HG03025 (cell line): ENCODE results near the gene AFF3.
"Not testable (repeated sequence)": the region's sequence is repeated elsewhere in the genome, so short reads cannot be mapped to it uniquely, and the experiment has no call there.

Experiments used
- ATAC-seq: cut with Tn5 transposase; IDR thresholded peaks from one replicate; pipeline ENCODE4 v1.9.1; 2021; ENCODE audit warnings: mild to moderate bottlenecking, moderate library complexity; ENCODE audit not compliant: unreplicated experiment, low FRiP score

AFF3 gene

DNA sequence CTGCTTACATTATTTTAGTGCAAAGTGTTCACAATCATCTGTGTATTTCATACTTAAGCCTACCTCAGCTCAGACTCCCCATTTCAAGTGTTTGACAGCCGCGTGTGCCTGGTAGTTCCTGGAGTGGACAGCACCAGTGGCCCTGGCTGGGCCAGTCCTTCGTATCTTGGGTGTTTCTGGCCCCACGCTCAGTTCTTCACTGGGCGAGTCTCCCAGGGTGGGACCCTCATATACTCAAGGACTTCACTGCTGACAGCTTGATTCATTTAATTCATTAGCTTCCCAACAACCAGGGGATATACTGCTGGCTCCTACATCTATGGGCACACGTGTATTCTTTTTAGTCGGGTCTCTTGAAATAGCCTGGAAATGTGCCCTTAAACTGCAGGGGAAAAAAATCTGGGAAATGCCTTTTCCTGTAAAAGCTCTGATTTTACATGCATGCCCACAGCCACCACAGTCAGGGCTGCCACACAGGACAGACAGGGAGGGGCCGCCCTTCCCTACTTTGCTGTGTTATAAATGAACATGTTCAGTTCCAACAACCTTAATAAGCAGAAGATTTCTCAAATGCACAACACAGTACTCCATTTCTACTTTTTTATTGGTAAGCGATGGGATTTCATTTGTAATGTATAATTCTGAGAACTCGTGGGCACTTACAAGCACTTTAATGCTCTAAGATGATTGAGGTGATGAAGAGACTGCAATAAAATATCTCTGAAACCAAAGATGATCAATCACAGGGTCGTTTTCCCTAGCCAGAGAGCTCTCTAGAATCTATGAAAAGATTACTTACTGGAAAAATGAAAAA is 447.1 kb downstream of the AFF3 start:
- no peak for ATAC-seq

DNA sequence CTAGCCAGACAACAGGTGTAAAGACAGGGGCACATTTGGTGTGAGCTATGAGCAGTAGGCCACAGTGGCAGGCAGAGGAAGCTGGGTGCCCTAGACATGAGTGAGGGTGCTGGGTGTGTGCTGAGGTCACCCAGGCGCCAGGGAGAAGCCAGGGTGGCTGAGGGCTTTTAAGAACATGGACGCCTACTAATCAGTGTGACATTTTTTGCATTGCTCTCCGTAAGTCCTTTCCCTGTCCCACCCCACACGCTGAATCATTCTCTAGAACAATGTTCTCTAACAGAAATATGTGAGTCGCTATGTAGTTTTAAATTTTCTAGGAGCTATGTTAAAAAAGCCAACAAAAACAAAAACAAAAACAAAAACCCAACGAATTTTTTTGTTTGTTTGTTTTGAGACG is 448.1 kb downstream of the AFF3 start:
- ATAC-seq: no peak

DNA sequence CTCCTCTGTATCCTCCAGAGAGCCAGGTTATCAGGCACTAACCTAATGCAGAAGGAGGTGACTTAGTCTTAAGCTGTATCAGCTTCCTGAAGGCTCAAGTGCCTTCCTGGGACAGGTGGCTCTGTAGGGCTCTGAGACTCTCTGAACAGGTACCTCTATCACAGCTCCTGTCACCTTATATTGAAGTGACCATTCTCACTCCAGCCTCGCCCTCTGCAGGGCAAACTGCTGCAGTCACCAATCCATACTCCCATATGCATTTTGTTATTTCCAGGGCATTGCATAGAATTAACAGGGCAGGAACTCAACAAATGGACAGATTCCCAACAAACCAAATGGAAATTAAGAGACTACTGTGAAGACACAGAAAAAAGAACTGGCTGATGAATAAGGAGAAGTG is 449.6 kb downstream of the AFF3 start:
- no peak for ATAC-seq

DNA sequence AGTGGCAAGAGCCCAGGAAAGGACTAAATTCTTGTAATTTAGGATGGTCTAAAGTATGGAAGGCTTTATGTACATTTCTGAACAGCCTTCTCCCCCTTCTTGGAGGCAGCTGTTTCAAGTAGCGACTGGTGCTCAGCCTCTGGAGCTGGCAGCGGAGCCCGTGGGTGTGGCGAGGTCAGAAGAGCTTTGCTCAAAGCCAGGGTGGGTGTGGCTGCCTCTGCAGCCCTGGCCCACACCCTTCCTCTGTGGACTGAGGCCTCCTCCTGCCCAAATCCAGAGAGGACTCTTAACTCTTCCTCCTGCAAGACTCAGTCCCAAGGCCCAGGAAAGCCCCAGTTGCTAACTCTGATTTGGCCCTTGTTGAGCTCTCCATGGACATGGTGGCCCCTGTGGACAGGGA is 450.5 kb downstream of the AFF3 start:
- no peak for ATAC-seq

DNA sequence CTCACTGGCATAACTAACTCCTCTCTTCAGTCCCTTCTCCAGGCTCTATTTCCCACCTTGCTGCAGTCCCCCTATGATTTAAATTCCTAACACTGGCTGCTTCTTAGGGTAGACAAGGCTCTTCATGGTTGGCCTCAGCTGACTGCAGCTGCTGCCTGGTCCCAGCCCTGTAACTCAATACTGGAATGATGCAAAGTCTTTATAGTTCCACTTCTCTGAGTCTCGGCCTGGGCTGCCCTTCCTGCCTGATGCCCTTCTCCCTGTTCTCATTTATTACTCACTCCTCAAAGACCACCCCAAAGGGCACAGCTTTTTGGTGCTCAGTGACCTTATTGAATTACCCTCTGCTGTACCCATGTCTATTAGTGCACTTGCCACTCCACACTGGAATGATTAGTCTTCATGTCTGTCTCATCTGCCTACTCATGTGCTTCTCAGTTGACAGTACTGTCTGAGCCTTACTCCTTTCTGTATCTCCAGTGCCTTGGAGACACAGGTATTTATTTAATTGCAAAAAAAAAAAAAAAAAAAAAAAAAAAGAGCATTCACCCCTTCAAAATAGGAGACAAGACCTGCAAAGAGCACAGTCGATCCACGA is 453.1 kb downstream of the AFF3 start:
- ATAC-seq: no peak

DNA sequence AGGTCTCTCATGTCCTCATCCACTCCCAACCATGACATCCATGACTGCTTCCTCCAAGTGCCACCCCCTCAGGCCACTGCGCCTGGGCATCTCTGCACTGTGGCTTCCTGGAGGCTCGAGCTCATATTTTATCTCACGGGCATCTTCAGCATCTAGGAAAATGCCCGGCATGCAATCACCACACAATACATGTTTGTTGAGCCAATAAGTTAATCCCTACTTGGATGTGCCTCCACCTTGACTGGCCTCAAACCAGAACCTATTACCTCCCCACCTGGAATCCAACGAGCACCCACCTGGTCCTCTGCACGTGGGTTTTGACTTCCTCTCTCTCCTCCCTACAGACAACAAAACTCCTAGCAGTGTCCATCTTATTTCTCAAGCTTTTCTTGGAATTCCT is 453.7 kb downstream of the AFF3 start:
- no peak for ATAC-seq

DNA sequence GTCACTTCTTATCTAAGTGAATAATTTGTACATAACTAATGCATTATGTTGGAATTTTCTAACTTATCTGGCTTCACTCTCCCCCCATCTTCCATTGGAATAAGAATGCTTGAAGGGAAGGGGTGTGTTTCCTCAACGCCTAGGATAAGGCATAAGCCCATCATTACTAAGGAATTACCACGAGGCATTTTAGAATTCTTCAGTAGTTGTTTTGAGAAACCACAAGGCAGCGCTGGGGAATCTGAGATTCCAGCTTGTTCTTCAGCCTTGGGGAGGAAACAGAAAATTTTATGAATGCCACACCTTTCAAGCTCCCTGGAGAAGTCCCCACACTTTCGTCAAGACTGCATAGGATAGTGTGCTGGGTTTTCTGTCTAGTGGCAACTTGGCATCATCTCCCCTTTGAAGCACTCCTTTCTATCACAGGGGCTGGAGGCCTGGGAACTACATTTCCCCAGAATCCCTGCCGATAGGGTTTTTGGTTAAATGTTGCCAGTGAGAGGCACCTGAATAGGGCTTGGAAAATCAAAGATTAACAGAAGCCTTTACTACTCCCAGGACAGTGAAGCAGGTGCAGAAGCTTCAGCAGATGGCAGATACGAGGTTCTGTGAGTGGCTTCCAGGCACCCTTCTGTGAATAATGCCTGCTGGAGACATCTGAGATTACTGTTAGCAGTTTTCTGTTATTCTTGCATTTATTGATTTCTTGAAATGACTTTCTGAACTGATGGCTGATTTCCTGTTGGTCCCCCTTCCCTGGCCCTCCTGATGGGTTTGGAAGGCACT is 459.9 kb downstream of the AFF3 start:
- ATAC-seq: no peak

DNA sequence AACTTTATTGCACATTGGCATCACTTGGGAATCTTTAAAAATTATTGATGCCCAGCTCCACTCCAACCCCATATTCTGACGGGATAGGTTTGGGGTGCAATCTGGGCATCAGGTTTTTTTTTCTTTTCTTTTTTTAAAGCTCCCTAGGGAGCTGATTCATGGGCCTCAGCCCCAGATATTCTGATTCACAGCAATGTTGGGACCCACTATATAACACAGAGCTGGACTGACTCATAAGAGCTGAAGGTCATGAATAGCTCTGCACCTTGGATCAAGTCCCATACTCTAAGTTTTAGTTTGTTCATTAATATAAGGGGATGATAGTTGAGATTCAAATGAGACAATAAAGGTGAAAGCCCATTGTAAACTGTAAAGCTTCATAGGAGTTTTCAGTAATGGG is 461.4 kb downstream of the AFF3 start:
- no peak for ATAC-seq

DNA sequence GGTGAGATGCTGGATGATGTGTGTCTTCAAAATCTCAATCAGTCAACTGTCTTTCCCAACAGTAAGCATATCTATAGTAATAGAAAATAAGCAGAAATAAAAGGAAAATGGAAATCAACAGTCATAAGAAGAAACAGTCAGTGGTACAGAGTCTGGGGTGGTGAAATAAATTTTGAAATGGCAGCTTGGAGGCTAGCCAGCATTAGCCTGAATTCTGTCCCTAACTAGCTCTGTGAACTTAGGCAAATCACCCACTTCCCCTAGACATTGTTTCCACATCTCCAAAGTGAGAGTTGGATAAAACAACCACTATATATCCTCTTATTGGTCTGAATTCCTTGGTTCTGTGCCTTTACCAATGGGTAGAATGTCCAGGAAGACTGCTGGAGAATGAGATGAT is 462.9 kb downstream of the AFF3 start:
- ATAC-seq: no peak

DNA sequence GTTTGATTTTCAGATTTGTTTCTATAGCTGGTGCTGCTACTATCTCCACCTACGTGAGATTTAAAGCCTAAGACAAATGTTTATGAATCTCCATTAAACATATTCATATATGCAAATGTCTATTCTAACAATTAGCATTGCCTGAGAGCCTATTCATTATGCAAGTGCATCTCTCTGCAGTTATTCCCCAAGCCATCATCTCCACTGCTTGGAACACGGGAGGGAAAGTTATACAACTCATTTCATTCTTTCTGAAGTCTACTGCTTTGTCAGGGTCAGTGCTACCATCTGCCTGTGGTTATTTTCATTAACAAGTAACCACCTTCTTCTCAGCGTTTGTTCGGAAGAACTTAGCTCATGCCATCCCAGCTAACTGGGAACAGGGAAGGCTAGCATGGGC is 463.8 kb downstream of the AFF3 start:
- ATAC-seq: no peak

DNA sequence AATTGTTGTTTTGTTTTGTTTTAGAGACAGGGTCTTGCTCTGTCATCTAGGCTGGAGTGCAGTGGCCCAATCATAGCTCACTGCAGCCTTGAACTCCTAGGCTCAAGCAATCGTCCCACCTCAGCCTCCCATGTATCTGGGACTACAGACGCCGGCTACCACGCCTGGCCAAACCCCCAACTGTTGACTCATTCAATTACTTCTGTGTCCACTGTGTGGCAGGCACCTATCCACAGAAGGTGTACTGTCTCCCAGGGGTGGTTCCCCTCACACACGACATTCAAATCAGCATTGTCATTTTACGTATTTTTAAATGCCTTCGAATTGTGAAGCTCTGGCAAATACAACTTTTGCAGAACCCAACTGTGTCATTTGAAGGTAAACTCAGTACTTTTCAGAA is 464.6 kb downstream of the AFF3 start:
- ATAC-seq: no peak

DNA sequence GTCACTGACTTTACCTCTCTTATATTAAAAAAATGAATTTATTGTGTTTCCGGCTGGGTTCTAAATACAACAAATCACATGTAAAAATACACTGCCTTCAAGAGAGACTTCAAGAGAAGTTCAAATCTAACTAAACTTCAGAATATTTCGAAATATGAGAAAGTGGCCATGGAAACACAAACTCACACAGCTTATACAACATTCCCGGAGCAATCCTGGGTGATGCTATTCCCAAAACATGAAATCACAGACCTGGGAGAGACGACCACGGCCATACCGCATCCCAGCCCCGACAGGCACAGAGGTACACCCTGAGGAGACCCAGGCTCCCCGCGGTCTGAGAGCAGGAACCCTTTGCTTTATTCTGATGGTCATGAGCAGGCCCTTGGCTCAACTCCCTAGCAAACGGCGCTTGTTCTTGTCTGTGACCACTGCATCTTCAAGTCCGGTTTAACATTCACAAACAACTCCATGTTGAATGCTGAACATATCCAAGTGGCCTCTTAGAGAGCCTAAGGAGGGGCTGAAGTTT is 467.2 kb downstream of the AFF3 start:
- ATAC-seq: no peak

DNA sequence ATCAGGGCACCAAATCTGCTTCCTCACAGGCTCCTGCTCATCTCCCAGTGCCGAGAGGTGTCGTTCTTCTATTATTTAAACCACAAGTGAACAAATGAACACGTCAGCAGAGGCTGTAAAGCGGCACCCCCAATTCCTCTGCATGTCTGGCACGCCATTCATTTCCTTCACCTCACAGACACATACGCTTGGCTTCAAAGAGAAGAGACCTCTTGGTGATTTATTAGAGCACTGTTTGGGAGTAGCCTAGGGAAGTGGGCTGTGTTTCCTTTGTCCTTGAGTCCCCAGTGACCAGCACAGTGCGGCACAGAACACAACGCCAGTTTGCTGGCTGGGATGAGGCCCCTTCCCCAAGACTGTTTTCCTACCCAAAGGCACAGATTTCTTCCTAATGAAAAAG is 468.3 kb downstream of the AFF3 start:
- ATAC-seq: no peak

DNA sequence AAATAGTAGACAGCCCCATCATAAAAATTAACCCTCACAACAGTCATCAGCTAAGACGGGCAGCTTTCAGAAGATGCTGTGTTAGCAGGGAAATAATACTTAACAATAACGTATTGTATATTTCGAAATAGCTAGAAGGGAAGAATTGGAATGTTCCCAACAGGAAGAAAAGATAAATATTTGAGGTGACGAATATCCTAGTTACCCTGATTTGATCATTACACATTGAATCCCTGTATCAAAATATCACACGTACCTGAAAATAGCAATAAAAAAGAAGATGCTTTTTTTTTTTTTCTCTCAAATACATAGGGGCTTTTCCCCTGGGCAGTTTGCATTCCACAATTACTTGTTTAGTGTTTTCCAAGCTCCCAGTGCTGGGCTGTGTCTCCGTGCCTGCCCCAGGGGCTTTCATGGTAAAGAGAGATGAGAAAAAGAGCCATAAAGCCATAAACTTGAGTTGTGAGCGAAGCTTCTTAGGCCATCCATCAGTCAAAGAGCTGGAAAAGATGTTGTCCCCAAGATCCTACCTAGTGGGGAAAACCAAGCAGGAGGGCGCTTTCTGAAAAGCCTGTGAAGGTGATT is 469.5 kb downstream of the AFF3 start:
- no peak for ATAC-seq

DNA sequence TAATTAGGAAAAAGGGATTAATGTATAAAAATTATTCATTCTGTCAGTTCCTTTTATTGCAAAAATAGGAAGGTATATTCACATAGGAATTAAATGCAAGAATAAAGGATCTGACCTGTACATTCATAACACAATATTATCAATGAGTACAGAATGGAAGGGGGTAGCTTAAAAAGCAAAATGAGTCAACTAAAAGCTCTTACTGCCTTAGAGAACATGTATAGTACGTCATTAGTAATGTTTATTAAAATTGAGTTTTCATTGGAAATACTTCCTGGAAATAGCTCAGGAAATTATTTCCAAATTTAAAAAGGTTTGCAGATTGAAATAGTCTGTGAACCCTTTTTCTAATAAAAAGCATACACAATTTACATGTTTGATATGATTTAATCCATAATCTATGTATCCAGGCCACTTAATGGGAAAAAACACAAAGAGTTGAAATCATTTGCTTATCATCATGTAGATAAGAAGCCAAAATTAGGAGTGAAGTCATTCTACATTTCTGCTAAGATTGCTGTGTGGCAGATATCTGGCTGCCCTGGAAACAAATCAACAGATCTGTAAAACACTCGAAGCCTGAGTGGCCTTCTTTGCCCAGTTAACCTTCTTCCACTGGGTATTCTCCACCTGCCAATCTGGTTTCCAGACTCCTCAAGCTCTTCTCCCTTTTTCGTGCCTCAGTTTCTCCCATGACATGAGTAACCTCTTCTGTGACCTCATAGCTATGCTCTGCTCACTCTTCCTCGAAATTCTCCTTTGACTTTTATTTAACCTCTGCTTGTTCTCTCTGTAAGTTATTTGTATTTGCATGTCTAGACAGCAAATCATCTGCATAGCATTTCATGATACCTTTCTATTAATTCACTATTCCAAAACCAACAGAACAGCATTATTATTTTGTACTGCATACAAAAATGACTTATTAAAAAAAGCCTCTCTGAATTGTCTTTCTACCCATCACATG is 471.3 kb downstream of the AFF3 start:
- ATAC-seq: no peak

DNA sequence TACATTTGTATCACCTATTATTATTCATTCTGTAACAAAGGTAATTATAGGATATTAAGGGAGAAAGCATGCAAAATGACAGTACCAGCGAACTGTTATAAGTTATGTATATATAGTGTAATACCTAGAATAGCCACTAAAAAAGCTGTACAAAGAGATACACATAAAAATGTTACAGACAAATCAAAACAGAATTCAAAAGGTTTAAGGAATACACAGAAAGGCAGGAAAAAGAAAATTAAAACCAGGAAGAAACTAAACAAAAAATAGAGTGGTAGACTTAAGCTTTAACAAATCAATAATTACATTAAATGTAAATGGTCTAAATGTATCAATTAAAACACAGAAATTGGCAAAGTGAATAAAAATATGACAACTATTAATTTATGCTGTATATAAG is 476.1 kb downstream of the AFF3 start:
- no peak for ATAC-seq

DNA sequence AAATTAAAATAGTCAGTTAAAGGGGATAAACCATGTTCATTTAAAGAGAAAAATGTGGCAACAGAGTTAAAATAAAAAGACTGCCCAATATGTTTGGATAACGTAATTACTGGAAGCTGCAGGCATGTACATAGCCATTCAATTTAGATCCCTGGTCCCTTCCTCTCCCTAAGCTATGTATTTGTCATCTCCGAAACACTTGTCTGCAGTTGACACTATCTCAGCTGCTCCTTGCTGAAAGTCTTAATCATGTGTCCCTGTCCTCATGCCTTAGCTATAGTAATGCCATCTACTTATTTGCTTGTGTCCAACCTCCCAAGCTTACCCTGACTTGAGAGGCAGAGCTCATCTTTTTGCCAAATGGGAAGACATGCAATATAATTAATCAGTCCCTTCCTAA is 478.7 kb downstream of the AFF3 start:
- ATAC-seq: no peak

DNA sequence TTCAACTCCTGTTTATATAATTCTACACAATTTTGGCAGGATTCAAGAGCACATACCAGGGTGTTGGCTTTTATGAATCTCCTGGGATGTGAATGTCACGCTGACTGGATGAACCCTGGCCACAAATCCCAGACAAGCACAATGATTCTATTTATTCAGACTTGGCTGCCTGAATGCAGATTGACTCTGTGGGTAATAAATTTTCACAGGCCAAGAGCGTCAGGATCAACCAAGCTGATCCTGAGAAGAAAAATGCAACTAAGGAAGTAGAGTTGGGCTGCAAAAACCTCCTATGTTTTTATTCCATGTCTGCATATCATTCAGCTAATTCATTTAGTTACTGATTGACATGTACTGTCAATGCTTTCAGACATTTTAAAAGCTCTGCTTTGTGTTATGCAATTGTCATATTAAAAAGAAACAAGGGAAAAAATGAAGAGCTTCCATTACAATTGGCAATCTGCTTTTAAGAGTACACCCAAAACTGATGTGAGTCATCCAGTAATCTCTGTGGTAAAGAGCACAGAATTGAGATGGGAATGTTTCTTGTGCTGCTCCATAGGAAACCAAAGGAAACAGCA is 479.5 kb downstream of the AFF3 start:
- no peak for ATAC-seq

DNA sequence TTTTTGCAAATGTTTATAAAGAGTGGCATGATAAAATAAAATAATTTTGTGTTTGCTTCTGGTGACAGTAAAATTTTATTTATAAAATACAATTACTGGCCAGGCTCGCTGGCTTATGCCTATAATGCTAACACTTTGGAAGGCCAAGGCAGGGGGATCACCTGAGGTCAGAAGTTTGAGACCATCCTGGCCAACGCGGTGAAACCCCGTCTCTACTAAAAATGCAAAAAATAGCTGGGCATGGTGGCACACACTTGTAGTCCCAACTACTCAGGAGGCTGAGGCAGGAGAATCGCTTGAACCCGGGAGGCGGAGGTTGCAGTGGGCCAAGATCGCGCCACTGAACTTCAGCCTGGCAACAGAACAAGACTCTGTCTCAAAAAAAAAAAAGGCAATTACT is 480.6 kb downstream of the AFF3 start:
- not testable (repeated sequence) for ATAC-seq
